Activated B cell treated with CpG ODN at 0.5 μM for 24 hours (primary cell): ENCODE results near the gene TMEM52B. TPM values are rescaled to one million over a fixed set of nuclear protein-coding genes. Genes with fewer than 3 reads are reported as not detected.

ENCODE experiments used
- ATAC-seq: fragments of 200-7000 bp; cut with Tn5 transposase; one replicate; pipeline ENCODE4 v1.10.0; 2021; ENCODE audit warnings: low read depth, mild to moderate bottlenecking, moderate library complexity
- CTCF ChIA-PET: fragments of 350-600 bp; sonication (Branson Sonifier 250); formaldehyde crosslinking; loops from one replicate; lab custom pipeline; 2021; ENCODE audit warnings: antibody characterized with exemption; lab: Charles Lee
- POLR2A ChIA-PET: fragments of 350-600 bp; sonication (Branson Sonifier 250); formaldehyde crosslinking; loops from one replicate; lab custom pipeline; 2021; ENCODE audit warnings: antibody characterized with exemption; lab: Charles Lee
- DNase-seq: peaks from one replicate; pipeline ENCODE4 v3.0.0; 2022
- H3K27ac Mint-ChIP-seq: one replicate; pipeline ENCODE4 v1.8.0; 2020; ENCODE audit warnings: mixed read lengths
- H3K27me3 Mint-ChIP-seq: one replicate; pipeline ENCODE4 v1.8.0; 2021; ENCODE audit warnings: mixed read lengths
- H3K36me3 Mint-ChIP-seq: one replicate; pipeline ENCODE4 v1.8.0; 2021; ENCODE audit warnings: low read depth, mixed read lengths
- H3K4me1 Mint-ChIP-seq: one replicate; pipeline ENCODE4 v1.8.0; 2021; ENCODE audit warnings: mixed read lengths
- H3K4me3 Mint-ChIP-seq: one replicate; pipeline ENCODE4 v1.8.0; 2020; ENCODE audit warnings: mild to moderate bottlenecking, mixed read lengths
- H3K9me3 Mint-ChIP-seq: one replicate; pipeline ENCODE4 v1.8.0; 2020; ENCODE audit warnings: mixed read lengths
- CTCF ChIP-seq: fragments of 200-600 bp; IDR thresholded peaks from one replicate; pipeline ENCODE4 v1.8.0; 2022; ENCODE audit warnings: antibody characterized with exemption, mild to moderate bottlenecking
- intact Hi-C: fragments of 100-400 bp; cut with micrococcal nuclease; formaldehyde crosslinking; loops from one replicate; pipeline ENCODE4 v1.15.1; 2024
- total RNA-seq: library from RNA; stranded (reverse); gene quantifications from 2 replicates; pipeline ENCODE4 v1.2.3, GENCODE V29; 2022

Gene TMEM52B
- total RNA-seq, 1 donor from 2014 or later: not detected

GRCh38 chr12:10210225-10210624, 31.4 kb downstream of the TMEM52B start:
- ChIA-PET CTCF (no interaction called here), POLR2A (no interaction called here)
- H3K9me3 Mint-ChIP-seq: no peaks in the 10 kb centered on the region
- peaks cover 17% of the 10 kb centered on the region for H3K4me1 Mint-ChIP-seq
- peaks cover 16% of the 10 kb centered on the region for H3K27me3 Mint-ChIP-seq
- no peak for DNase-seq
- ATAC-seq: no peak
- TF ChIP-seq CTCF: no peak
- no peak overlapping the region for H3K4me3 Mint-ChIP-seq
- H3K27ac Mint-ChIP-seq: no peak overlapping the region
- H3K36me3 Mint-ChIP-seq: no peaks in the 10 kb centered on the region
- intact Hi-C loops: loop anchor here (5.0 to 10.0 kb wide), 2 partner anchors 458 to 965 kb away; partner anchors contain the start of gene SMIM10L1

- intact Hi-C loops: loop anchor here (5.0 to 10.0 kb wide), 2 partner anchors 459 to 963 kb away; partner anchors contain the start of gene SMIM10L1
- H3K27me3 Mint-ChIP-seq: peaks cover 19% of the 10 kb centered on the region
- ATAC-seq (no peak), DNase-seq (no peak)
- H3K4me1 Mint-ChIP-seq: peaks cover 17% of the 10 kb centered on the region
- ChIA-PET CTCF (no interaction called here), POLR2A (no interaction called here)
- H3K27ac Mint-ChIP-seq: no peak overlapping the region
- H3K4me3 Mint-ChIP-seq: peak overlapping the region; percentile 19
- no peaks in the 10 kb centered on the region for H3K36me3 Mint-ChIP-seq
- H3K9me3 Mint-ChIP-seq: no peaks in the 10 kb centered on the region
- TF ChIP-seq CTCF: no peak
Measured at GRCh38 chr12:10211101-10211939, 32.5 kb downstream of the TMEM52B start.

- Mint-ChIP-seq H3K9me3 (no peaks in the 10 kb centered on the region), H3K4me1 (peaks cover 17% of the 10 kb centered on the region), H3K36me3 (no peaks in the 10 kb centered on the region), H3K4me3 (peak overlapping the region; percentile 91), H3K27ac (peak overlapping the region; percentile 41), H3K27me3 (peaks cover 19% of the 10 kb centered on the region)
- no peak for TF ChIP-seq CTCF
- CTCF ChIA-PET: no interaction called here
- POLR2A ChIA-PET: no interaction called here
- intact Hi-C loops: loop anchor here (1.0 to 10.0 kb wide), 4 partner anchors 153 to 963 kb away; partner anchors contain the start of genes MAGOHB and SMIM10L1
- ATAC-seq: peak; percentile 61
- peak; percentile 41 for DNase-seq
Measured at GRCh38 chr12:10211940-10212738, 33.3 kb downstream of the TMEM52B start.

- CTCF ChIA-PET: no interaction called here
- intact Hi-C loops: loop anchor here (1.0 to 10.0 kb wide), 4 partner anchors 152 to 962 kb away; partner anchors contain the start of genes MAGOHB and SMIM10L1
- no peaks in the 10 kb centered on the region for H3K36me3 Mint-ChIP-seq
Measured at GRCh38 chr12:10212739-10213131, 33.9 kb downstream of the TMEM52B start, which contains the start of gene GABARAPL1. Gene GABARAPL1 (plus strand): TSS chr12:10212877. CDS start chr12:10213130, 253 bp downstream.

More at GRCh38 chr12:10212739-10213131, 33.9 kb downstream of the TMEM52B start, which contains the start of gene GABARAPL1:
- TF ChIP-seq CTCF: no peak
- Mint-ChIP-seq H3K4me3 (peak within 1 kb of the TSS; percentile 91), H3K27ac (peak within 1 kb of the TSS; percentile 46), H3K4me1 (peaks cover 17% of the 10 kb centered on the region), H3K9me3 (no peaks in the 10 kb centered on the region), H3K27me3 (peaks cover 19% of the 10 kb centered on the region)
- POLR2A ChIA-PET: no interaction called here
- DNase-seq (peak; percentile 59), ATAC-seq (peak; percentile 74)
